ENCODE results near the gene ZNF506.
A peak's percentile ranks its signal among the peaks of the same experiment; 100 is the strongest.
"Not testable (repeated sequence)": the region's sequence is repeated elsewhere in the genome, so short reads cannot be mapped to it uniquely, and the experiment has no call there.

Gene ZNF506
- 93.9 to 110 reads per million in 2 donors for total RNA-seq

DNA sequence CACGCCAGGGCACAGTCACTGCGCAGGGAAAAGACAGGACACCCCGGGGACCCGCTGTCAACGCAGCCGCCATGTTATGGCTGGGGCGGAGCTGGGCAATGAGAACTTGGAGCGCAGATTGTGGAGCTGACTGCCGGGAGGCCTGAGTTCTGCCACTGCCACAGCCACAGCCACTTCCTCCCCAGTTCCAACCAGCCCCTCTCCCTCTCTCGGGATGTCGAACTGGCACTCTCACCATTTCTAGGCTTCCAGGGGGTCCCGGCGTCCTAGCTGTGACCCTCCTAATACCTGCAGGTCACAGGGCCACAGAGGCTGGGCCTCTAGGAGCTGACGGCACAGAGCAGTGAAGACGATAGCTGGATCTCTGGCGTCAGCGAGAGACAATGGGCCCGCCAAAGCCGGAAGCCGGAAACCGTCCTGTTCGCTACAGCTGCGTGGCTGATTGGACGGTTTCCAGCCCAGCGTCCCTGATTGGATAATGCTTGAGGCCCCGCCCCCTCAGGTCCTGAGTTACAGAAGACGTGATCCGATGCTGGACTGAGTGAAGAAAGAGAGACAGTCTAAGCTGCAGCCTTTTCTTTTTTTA is at the start of gene ZNF506:
Gene ZNF506 (minus strand): TSS at position 385 of the 586 bp plus-strand sequence. CDS start 147 bp downstream, at position 238.
- peak; percentile 67 for DNase-seq

DNA sequence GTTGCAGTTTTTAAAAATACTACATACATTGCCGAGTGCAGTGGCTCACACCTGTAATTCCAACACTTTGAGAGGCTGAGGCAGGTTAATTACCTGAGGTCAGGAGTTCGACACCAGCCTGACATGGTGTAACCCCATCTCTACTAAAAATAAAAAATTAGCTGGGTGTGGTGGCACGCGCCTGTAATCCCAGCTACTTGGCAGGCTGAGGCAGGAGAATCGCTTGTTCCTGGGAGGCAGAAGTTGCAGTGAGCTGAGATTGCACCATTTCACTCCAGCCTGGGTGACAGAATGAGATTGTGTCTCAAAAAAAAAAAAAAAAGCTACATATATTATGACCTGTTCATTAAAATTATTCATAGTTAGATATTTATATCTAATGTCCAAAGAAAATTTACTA is 48.5 kb upstream of the ZNF506 start:
- not testable (repeated sequence) for DNase-seq

DNA sequence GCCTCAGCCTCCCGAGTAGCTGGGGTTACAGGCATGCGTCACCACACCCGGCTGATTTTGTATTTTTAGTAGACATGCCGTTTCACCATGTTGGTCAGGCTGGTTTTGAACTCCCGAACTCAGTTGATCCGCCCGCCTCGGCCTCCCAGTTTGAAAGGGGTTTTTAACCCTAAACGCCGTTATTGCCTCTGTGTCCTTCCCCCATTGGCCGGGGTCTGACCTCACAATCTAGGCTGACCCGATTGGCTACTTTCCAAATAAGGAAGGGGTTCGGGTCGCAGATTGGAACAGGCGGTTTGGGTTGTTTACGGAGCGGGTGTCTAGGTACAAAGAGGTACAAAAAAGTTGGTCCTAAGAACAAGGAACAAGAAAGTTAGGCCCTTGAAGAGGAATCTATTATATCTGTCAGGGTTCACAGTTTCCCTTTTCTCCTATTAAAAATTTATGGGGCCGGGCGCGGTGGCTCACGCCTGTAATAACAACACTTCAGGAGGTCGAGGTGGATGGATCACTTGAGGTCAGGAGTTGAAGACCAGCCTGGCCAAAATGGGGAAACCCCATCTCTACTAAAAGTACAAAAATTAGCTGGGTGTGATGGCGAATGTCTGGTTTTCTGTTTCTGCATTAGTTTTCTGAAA is 45.2 kb upstream of the ZNF506 start:
- no peak for DNase-seq

DNA sequence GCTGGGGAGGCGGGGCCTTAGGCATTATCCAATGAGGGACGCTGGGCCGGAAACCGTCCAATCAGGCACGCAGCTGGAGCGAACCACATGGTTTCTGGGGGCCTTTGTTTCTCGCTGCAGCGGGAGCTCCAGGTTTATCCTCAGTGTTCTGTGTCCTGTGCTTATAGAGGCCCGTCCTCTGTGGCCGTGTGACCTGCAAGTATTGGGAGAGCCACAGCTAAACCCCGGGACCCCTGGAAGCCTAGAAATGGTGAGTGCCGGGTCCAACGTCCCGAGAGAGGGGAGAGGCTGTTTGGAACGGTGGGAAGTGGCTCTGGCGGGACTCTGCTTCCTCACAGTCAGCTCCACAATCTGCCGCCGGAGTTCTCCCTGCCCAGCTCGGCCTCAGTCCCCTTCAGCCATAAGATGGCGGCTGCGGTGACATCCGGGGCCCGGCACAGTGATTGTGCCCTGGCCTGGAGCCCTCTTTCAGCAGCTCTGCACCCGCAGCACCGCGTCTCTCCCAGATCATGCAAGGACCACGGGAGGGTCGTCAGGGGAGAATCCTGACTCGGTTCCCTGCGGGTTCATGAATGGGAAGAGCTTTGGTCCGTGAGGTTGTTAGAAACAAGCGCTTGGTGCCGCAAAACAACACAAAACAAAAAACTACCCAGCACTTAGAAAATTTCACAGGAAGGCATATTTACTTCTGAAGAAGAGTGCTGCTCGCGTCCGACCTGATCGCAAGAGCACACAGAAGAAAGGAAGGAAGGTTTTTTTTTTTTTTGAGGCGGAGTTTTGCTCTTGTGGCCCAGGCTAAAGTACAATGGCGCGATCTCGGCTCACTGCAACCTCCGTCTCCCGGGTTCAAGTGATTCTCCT is 44.4 kb upstream of the ZNF506 start, which contains the start of gene ZNF253:
Gene ZNF253 (plus strand): TSS at position 133 of the 861 bp plus-strand sequence. CDS start 115 bp downstream, at position 248.
- peak; percentile 66 for DNase-seq

DNA sequence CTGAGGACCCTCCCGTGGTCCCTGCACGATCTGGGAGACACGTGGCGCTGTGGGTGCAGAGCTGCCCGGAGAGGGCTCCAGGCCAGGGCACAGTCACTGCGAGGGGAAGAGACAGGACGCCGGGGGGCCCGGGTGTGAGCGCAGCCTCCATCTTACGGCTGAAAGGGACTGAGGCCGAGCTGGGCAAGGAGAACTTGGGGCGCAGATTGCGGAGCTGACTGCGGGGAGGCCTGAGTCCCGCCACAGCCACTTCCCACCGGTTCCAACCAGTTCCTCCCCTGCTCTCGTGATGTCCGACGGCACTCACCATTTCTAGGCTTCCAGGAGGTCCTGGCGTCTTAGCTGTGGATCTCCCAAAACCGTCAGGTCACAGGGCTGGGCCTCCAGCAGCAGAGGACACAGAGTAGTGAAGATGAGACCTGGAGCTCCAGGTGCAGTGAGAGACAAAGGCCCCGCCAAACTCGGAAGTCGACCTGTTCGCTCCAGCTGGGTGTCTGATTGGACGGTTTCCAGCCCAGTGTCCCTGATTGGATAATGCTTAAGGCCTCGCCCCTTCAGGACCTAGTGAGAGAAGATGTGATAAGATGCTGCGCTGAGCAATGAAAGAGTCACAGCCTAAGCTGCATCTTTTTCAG is 39.3 kb upstream of the ZNF506 start:
- DNase-seq: no peak

DNA sequence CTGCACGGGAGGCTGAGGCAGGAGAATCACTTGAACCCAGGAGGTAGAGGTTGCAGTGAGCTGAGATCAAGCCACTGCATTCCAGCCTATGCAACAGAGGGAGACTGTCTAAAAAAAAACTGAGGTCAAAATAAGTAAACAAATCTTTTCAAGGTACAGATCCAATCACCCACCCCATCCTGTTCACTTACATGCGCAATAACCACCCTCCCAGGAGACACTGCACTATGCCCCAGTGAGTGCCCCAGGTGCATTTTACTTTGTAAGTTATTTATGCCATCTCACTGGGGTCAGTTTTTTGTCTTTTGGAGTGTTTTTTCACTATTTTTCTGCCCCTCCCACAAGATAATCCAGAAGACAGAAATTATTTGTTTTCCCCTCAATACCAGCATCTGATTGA is 37.2 kb upstream of the ZNF506 start:
- no peak for DNase-seq

DNA sequence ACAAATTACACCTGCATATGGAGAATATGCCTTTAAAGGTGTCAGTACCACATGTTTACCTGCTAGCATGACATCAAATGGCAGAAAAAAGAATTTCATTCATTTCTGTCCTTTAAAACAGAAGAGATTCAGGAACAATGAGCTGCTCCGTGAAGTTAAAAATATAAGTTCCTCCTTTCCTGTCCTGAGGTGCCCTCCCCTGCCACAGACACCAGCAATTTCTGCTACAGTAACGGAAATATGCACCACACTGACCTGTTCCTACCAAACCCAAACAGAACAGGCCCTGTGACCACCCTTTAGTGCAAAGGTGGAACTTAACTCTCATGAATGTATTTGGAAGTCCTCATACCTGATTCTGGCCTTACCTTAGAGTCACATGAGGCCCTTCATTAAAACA is 30.2 kb upstream of the ZNF506 start:
- DNase-seq: not testable (repeated sequence)

DNA sequence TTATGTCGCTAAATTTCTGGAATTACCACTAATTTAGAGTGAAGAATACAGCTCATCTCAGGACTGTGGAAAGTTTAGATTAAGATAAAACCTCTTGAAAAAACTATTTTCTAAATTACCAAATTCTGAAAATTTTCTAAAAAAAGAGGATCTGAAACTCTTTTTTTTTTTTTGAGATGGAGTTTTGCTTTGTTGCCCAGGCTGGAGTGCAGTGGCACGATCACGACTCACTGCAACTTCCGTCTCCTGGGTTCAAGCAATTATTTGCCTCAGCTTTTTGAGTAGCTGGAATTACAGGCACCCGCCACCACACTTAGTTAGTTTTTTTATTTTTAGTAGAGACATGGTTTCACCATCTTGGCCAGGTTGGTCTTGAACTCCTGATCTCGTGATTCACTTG is 27.5 kb upstream of the ZNF506 start:
- DNase-seq: no peak

DNA sequence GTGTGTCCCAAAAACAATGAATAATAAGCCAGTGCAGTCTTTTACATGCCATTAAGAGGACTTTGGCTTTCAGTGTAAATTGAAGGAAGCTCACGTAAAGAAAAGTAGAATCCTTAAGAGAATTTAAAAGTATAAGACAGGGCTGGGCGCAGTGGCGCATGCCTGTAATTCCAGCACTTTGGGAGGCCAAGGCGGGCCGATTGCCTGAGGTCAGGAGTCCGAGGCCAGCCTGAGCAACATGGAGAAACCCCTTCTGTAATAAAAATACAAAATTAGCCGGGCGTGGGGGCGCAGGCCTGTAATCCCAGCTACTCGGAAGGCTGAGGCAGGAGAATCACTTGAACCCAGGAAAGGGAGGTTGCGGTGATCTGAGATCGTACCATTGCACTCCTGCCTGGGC is 26.2 kb upstream of the ZNF506 start:
- DNase-seq: no peak

DNA sequence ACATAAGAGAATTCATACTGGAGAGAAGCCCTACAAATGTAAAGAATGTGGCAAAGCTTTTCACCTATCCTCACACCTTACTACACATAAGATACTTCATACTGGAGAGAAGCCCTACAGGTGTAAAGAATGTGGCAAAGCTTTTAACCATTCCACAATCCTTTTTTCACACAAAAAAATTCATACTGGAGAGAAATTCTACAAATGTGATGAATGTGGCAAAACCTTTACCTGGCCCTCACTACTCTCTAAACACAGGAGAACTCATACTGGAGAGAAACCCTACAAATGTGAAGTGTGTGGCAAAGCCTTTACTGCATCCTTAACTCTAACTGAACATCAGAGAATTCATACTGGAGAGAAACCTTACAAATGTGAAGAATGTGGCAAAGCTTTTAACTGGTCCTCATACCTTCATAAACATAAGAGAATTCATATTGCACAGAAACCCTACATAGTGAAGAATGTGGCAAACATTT is 14.0 kb upstream of the ZNF506 start:
- DNase-seq: no peak

DNA sequence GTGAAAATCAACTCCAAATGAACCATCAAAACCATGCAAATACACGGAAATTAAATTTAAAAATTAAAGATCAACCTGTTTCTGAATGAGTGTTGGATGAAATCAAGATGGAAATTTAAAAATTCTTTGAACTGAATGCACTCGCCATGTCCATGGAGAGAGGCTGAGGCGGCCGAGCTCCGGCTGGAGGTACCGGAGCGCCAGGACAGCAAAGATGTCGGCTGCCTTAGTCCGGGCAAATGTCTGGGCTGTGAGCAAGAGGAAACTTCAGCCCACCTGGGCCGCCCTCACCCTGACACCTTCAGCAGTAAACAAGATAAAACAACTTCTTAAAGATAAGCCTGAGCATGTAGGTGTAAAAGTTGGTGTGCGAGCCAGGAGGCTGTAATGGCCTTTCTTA is 5.3 kb upstream of the ZNF506 start:
- no peak for DNase-seq

DNA sequence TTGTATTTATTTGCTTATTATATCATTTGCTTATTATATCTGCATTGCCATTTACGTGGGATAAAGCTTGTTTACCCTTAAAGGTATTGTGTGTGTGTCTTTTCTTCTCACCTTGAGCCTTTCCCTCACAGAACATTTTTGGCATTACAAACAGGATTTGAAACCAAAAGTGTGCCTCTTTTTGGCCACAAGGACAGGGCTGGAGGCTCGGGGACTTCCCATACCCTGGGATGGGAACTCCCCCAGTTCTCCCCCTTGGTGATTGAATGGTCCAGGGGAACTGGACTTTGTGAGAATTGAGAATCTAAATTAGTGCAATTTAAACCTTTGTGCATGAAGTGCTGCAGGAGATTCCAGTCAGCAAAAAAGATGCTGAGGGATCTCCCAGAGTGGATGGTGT is 2.4 kb upstream of the ZNF506 start:
- no peak for DNase-seq

DNA sequence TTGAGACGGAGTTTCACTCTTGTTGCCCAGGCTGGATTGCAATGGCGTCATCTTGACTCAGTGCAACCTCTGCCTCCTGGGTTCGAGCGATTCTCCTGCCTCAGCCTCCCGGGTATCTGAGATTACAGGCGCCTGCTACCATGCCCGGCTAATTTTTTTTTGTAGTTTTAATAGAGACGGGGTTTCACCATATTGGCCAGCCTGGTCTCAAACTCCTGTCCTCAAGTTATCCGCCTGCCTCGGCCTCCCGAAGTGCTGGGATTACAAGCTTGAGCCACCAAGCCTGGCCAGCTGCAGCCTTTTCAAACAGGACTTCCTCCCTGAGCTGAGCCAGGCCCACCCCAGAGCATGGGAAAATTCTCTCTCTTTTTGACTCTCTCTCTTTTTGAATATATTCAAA is 426 bp upstream of the ZNF506 start:
- DNase-seq: not testable (repeated sequence)

DNA sequence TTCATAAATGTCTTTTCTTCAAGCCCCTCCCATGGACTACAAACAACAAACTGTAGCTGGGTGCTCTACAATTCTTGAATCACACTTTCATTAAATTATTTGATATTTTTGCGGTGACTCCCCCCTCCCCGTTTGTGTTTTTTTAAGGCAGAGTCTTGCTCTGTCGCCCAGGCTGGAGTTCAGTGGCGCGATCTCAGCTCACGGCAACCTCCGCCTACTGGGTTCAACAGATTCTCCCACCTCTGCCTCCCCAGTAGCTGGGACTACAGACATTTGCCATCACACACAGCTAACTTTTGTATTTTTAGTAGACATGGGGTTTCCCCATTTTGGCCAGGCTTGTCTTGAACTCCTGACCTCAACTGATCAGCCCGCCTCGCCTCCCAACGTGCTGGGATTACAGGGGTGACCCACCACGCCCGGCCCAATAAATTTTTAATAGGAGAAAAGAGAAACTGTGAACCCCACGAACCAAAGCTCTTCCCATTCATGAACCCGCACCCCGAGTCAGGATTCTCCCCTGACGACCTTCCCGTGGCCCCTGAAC is 703 bp downstream of the ZNF506 start:
- DNase-seq: peak; percentile 9

DNA sequence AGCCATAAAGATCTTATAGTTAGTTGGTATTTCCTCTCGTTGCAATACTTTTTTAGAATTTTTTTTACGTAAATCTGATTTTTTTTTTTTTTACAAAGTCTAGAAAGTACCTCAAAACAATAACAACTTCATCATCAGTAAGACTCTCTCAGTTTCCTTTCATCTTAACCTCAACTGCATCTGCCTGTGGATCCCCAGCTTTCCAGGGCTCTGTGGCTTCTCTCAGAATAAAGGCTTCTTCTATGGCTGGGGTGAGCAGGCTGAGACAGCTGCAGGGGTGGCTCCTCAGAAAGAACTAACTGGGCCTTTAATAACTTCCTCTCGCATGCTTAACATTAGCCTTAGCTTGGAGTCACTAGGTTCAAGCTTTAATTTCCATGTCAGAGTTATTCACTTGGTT is 4.2 kb downstream of the ZNF506 start:
- DNase-seq: no peak

DNA sequence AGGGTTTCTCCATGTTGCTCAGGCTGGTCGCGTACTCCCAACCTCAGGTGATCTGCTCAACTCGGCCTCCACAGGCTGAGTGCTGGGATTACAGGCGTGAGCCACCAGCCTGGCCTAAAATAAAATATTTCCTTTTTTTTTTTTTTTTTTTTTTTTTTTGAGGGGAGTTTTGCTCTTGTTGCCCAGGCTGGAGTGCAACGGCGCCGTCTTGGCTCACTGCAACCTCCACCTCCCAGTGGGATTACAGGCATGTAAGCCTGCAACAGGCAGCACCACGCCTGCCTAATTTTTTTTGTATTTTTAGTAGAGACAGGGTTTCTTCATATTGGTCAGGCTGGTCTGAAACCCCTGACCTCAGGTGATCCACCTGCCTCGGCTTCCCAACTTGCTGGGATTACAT is 4.9 kb downstream of the ZNF506 start:
- no peak for DNase-seq

DNA sequence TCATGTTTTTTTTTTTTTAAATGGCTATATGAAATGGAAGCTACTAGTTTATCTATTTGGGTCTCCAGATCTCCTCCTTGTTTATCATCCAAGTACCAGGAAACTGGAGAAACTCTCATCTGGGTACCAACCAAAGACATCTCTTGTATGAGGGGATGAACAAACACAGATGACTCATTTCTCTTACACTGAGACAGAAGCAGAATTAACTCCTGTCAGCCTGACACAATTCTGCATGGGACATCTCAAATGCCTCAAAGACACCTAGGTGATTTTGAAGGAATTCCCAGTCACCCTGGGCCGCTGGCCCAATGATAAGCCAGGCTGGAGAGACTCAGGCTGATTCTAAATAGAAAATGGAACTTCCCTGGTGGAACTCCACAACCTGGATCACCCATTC is 9.6 kb downstream of the ZNF506 start:
- DNase-seq: not testable (repeated sequence)

DNA sequence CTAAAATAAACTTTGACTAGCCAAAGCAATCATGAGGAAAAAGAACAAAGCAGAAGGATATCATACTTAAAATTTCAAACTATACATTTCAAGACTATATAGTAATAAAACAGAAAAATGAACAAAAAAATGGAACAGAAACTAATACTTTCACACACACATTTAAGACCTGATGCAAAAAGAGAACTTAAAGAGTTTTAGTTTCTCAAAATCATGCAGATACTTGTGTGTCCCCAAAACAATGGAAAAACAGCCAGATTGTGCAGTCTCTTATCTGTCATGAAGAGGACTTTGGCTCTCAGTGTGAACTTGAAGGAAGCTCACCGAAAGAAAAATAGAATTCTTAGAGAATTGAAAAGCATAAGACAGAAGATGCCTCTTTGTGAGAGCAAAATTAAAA is 16.1 kb downstream of the ZNF506 start:
- DNase-seq: no peak

DNA sequence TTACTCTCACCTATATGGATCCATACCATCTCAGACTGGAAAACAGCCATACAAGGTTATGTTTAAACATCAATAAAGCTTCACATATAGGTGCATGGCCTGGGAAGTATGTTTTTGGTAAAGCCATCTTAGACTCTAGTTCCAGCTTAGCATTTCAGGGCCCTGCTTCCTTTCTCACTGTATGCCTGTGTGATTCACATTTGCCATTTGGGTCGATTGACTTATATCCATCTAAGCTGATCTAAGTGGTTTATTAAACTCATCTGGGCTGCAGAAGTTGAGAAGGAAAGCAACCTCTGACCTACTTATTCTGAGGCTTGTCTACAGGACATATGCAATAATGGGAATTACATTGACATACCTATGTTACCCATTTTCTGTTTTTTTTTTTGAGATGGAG is 33.5 kb downstream of the ZNF506 start:
- no peak for DNase-seq

DNA sequence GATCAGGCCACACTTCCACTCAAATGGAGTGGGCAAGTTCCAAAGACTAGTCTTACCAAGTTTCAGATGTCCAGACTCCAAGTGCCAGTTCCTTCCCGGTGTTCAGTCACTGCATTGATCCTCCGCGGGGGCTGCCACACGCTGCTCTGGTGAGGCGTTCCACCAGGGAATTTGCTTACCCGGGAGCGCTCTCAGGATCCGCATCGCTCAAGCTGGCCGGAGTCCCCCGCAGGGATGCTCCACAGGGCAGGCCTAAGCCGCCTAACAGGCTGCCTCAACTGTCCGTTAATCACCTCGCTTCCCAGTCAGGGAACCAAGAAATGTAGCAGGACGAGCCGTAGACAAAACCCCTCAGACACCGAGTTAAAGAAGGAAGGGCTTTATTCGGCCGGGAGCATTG is 36.1 kb downstream of the ZNF506 start:
- DNase-seq: not testable (repeated sequence)

DNA sequence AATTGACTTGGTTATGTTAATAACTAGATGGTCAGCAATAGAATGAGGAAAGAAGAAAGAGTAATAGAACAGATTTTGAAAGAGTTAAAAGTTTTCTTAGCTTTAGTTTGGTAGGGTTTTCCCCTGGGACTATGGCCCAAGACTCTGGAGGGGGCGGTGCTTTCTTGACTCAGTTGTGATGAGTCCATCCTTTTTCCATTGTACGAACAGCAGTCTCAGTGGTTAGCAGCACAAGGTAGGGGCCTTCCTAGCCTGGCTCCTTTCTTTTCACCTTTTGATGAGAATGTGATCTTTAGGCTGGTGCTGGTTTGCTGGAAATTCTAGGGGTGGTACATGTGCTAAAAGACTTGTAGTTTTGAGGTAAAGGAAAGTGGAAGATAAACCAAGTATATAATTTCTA is 38.8 kb downstream of the ZNF506 start:
- no peak for DNase-seq

DNA sequence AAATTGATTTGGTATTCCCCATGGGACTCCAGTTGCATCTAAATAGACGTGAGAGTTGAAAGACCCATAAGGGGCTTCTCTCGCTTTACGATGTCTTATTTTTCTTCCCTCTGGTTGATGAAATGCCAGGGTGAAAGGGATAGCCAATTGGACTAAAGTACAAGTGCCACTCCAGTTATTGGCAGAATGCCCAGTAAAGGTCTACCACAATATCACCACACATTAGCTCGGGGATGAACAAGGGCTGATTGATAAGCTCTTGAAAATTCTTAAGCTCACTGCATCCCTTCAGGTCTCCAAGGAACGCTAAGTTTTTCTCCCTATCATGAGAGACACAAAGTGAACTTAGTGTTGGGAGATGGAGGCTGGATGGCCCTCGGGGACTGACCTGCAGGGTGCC is 39.8 kb downstream of the ZNF506 start:
- not testable (repeated sequence) for DNase-seq

DNA sequence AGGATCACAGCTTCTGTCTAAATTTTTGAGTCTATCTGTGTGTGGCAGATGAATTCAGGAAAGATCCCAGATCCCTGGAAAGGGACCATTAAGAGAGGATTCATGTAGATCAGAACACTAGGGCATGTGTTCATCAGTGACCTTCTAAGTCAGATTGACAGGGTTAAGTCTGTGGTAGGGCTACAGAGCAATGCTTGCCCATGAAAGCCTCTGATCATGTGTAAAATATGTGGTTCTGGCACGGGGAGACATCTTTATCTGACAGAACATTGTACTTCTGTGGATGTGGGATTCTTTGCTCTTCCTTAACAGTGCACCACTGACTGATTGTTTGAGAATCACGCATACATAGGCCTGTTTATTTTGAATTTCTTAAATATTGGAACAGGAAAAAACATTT is 42.9 kb downstream of the ZNF506 start:
- no peak for DNase-seq
